ENCODE data around the gene CHD5.

DNA sequence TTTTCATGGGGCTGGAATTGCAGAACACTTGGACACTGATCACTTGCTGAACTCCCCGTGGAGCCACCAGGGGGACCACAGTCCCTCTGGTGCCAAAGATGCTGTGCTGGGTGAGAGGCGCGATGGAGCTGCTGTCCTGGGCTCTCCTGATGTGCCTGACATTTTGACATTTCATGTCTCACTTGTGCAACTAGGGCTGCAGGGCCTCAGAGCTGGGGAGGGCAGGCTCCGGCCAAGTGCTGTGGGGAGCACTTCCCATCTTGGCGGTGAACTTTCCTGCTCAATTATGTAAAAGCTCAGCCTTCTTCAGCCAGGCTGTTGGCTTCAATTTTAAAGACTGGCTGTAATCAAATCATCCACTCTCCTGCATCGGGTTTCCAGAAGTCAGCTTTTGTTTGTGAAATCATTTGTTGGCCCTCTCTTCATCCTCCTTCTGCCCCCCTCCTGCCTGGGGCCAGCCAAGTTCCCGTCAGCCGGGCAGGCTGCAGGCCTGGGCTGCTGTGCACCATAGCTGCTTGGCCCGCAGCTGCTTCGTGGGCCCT is 97.6 kb downstream of the CHD5 start:
- TF ChIP-seq POLR2A (IDR thresholded peaks at IDR 0.05): no peak
- TF ChIP-seq, protein P1, sequence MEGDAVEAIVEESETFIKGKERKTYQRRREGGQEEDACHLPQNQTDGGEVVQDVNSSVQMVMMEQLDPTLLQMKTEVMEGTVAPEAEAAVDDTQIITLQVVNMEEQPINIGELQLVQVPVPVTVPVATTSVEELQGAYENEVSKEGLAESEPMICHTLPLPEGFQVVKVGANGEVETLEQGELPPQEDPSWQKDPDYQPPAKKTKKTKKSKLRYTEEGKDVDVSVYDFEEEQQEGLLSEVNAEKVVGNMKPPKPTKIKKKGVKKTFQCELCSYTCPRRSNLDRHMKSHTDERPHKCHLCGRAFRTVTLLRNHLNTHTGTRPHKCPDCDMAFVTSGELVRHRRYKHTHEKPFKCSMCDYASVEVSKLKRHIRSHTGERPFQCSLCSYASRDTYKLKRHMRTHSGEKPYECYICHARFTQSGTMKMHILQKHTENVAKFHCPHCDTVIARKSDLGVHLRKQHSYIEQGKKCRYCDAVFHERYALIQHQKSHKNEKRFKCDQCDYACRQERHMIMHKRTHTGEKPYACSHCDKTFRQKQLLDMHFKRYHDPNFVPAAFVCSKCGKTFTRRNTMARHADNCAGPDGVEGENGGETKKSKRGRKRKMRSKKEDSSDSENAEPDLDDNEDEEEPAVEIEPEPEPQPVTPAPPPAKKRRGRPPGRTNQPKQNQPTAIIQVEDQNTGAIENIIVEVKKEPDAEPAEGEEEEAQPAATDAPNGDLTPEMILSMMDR (IDR thresholded peaks at IDR 0.05 in 4 of 5, conservative IDR thresholded peaks at IDR 0.05 in 1 of 5): no peak

Data from gastrocnemius medialis (tissue), 4 donors.